Measurements from ENCODE around the gene KCNA3. TPM values are rescaled to one million over a fixed set of nuclear protein-coding genes. Genes with fewer than 3 reads are reported as not detected.
"Not testable (repeated sequence)": the region's sequence is repeated elsewhere in the genome, so short reads cannot be mapped to it uniquely, and the experiment has no call there.

The KCNA3 gene
- polyA plus RNA-seq, 1 experiment, result 0.12 TPM

DNA sequence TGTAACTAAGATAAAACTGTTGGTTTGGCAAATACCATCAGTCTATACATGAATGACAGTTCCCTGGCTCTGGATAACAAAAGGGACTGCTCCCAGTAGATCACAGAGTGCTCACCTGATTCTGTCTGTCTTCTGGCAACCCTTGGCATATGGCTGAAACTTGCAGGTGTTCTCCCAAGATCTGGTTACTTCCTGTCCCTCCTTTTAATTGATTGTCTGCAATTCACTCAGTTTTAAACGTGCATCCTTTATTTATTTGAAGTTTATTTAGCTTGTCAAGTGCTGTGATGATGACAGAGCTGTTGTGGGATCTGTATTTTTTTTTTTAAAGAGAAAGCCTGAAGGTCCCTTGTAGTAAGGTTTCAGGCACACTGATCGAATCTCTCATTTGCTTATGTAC is 3.4 kb downstream of the KCNA3 start:
- Histone ChIP-seq H3K9me3 (ENCODE audit: control insufficient read depth, insufficient read depth, low read length) (peaks cover 11% of the 10 kb centered on the region), H3K27ac (ENCODE audit: low read depth, low read length) (no peak overlapping the region), H3K4me3 (ENCODE audit: low read depth, low read length) (no peak overlapping the region), H3K27me3 (ENCODE audit: control insufficient read depth, insufficient read depth, low read length) (peaks cover 37% of the 10 kb centered on the region)
- ChIA-PET POLR2A (no interaction called here), CTCF (no interaction called here)
- TF ChIP-seq CTCF (IDR thresholded peaks at IDR 0.05; ENCODE audit: low read depth, low read length), result no peak
- no peak for DNase-seq (ENCODE audit: low read depth, low spot score)

DNA sequence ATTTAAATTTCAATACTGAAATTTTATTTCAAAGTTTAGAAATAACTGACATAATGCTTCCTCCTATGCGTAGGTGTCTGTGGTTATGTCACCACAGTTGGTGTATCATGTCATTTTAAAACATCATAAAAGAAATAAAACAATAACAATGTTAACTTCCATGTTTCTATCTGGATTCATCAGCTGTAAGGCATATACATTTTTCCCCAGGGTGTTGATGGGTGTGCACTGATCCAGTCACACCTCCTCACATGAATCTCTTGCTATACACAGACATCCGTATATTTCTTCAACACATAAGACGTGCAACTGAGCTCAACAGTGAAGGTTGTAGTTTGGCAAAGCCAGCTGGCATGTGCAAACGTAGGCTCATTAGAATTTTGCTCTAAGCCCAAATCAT is 6.2 kb downstream of the KCNA3 start:
- ChIA-PET CTCF (no interaction called here), POLR2A (no interaction called here)
- Histone ChIP-seq H3K9me3 (ENCODE audit: control insufficient read depth, insufficient read depth, low read length) (peaks cover 4% of the 10 kb centered on the region), H3K4me3 (ENCODE audit: low read depth, low read length) (no peak overlapping the region), H3K27me3 (ENCODE audit: control insufficient read depth, insufficient read depth, low read length) (peaks cover 16% of the 10 kb centered on the region), H3K27ac (ENCODE audit: low read depth, low read length) (no peak overlapping the region)
- TF ChIP-seq CTCF (IDR thresholded peaks at IDR 0.05; ENCODE audit: low read depth, low read length), result no peak
- no peak for DNase-seq (ENCODE audit: low read depth, low spot score)

DNA sequence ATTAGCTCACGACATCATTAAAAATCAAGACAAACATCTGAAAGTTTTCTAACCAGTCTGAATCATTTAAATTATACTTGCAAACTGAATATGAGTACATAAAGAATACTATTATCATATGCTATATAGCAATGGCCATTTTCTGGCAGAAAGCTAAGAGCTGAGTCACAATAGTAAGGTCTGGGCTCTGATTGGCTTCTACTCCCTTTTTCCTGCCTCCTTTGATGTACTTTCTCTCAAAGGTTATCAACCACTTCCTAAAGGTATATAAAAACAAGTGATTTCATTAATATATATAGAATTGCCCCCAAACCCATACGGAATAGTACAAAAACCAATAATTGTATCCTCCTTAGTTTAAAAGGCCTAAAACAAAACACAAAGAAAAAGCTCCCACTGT is 7.0 kb downstream of the KCNA3 start:
- CTCF ChIA-PET, result no interaction called here

DNA sequence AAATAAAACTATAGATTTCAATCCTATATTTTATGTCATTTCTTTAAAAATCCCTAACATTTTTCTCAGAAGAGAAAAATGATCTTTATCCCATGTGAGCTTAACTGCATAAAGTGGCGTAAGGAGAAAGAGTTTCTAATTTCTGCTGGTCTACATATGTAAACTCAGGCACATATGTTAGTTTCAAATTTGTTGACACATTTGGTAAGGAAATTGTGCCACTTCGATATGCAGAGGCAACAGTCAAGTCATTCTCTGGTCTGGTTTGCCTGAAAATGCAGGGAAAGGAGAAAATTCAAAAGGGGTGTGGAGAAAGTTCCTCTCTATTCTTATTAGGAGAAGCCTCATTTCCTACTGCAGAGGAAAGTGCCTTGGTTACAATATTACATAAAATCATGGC is 11.5 kb downstream of the KCNA3 start:
- ChIA-PET CTCF (no interaction called here), POLR2A (no interaction called here)

More for the DNA sequence above, 7.0 kb downstream of the KCNA3 start:
- Histone ChIP-seq H3K9me3 (ENCODE audit: control insufficient read depth, insufficient read depth, low read length) (no peaks in the 10 kb centered on the region), H3K27me3 (ENCODE audit: control insufficient read depth, insufficient read depth, low read length) (peaks cover 8% of the 10 kb centered on the region), H3K27ac (ENCODE audit: low read depth, low read length) (no peak overlapping the region), H3K4me3 (ENCODE audit: low read depth, low read length) (no peak overlapping the region)
- POLR2A ChIA-PET, result no interaction called here
- no peak for TF ChIP-seq CTCF (IDR thresholded peaks at IDR 0.05; ENCODE audit: low read depth, low read length)
- no peak for DNase-seq (ENCODE audit: low read depth, low spot score)

DNA sequence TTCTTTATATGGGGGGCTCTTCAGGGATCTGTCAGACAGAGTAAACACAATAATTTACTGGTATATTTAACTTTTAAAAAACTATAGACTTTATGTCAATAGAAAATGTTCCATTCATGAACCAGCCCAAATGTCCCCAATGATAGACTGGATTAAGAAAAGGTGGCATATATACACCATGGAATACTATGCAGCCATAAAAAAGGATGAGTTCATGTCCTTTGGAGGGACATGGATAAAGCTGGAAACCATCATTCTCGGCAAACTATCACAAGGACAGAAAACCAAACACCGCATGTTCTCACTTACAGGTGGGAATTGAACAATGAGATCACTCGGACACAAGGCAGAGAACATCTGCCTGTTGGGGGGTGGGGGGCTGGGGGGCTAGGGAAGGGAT is 15.2 kb downstream of the KCNA3 start:
- CTCF ChIA-PET; H3K27ac ChIP-seq (ENCODE audit: low read depth, low read length); POLR2A ChIA-PET: not testable (repeated sequence)

More for the DNA sequence above, 11.5 kb downstream of the KCNA3 start:
- TF ChIP-seq CTCF (IDR thresholded peaks at IDR 0.05; ENCODE audit: low read depth, low read length), result no peak
- Histone ChIP-seq H3K4me3 (ENCODE audit: low read depth, low read length) (no peak overlapping the region), H3K9me3 (ENCODE audit: control insufficient read depth, insufficient read depth, low read length) (no peaks in the 10 kb centered on the region), H3K27ac (ENCODE audit: low read depth, low read length) (no peak overlapping the region), H3K27me3 (ENCODE audit: control insufficient read depth, insufficient read depth, low read length) (no peaks in the 10 kb centered on the region)
- no peak for DNase-seq (ENCODE audit: low read depth, low spot score)

DNA sequence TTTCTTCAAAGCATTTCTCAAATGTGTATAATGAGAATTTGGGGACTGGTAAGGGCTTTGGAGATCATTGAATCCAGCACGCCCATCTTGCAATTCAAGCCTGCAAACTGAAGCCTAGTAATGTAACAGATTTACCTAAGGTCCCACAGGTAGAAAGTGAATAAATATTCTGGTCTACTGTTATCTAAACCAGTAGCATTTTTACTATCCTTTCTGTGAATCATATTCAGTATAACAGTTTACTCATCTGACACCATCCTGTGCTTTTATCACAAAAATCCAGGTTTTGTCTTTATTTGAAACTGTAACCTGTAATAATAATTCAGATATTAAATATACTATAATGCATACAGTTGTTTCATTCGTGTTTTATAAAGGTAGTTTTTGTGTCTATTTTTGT is 17.4 kb downstream of the KCNA3 start:
- CTCF ChIA-PET, result no interaction called here
- POLR2A ChIA-PET, result no interaction called here
- TF ChIP-seq CTCF (IDR thresholded peaks at IDR 0.05; ENCODE audit: low read depth, low read length), result no peak
- no peak for DNase-seq (ENCODE audit: low read depth, low spot score)
- H3K27ac ChIP-seq (ENCODE audit: low read depth, low read length), result no peak overlapping the region
- H3K4me3 ChIP-seq (ENCODE audit: low read depth, low read length), result no peak overlapping the region
- H3K9me3 ChIP-seq (ENCODE audit: control insufficient read depth, insufficient read depth, low read length), result no peaks in the 10 kb centered on the region
- H3K27me3 ChIP-seq (ENCODE audit: control insufficient read depth, insufficient read depth, low read length), result no peaks in the 10 kb centered on the region

More for the DNA sequence above, 15.2 kb downstream of the KCNA3 start:
- H3K4me3 ChIP-seq (ENCODE audit: low read depth, low read length); H3K9me3 ChIP-seq (ENCODE audit: control insufficient read depth, insufficient read depth, low read length); H3K27me3 ChIP-seq (ENCODE audit: control insufficient read depth, insufficient read depth, low read length); DNase-seq (ENCODE audit: low read depth, low spot score): not testable (repeated sequence)

All from AG04450 (cell line).